Gastrocnemius medialis (tissue), 4 donors: Measurements from ENCODE around the gene HYAL2. TPM values are rescaled to one million over a fixed set of nuclear protein-coding genes. Genes with fewer than 3 reads are reported as not detected.
A peak's percentile ranks its signal among the peaks of the same experiment; 100 is the strongest.

Experiments
- ATAC-seq, 2 donors: fragments of 150-250 bp; one replicate each; pipeline ENCODE4 v1.9.1; 2016
- DNase-seq, 2 donors: peaks; one replicate each; pipeline ENCODE4 v3.0.0-alpha.2; 2019
- H3K27ac ChIP-seq, 4 donors: fragments of 200-600 bp; sonication (generic); 1 replicate in 1 of 4; 2 replicates in 3 of 4; pipeline ENCODE4 v1.5.1; 2016 to 2018; ENCODE audit warnings: mild to moderate bottlenecking in 2 of 4, moderate library complexity in 1 of 4
- H3K27me3 ChIP-seq, 3 donors: fragments of 200-600 bp; sonication (generic) in 2 of 3; 1 replicate in 1 of 3; 2 replicates in 2 of 3; pipeline versions ENCODE4 v1.5.1 to v1.6.0; 2016 to 2019; ENCODE audit warnings: mild to moderate bottlenecking in 1 of 3, moderate library complexity in 1 of 3
- H3K36me3 ChIP-seq, 2 donors: fragments of 200-600 bp; sonication (generic) in 1 of 2; one replicate each; pipeline ENCODE4 v1.5.1; 2017 to 2018
- H3K4me1 ChIP-seq, 2 donors: fragments of 200-600 bp; sonication (generic) in 1 of 2; one replicate each; pipeline ENCODE4 v1.5.1; 2016 to 2017; ENCODE audit warnings: mild to moderate bottlenecking in 2 of 2
- H3K4me3 ChIP-seq, 4 donors: fragments of 200-600 bp; sonication (generic) in 3 of 4; 1 replicate in 1 of 4; 2 replicates in 3 of 4; pipeline ENCODE4 v1.5.1; 2016 to 2019; ENCODE audit warnings: mild to moderate bottlenecking in 2 of 4
- H3K9me3 ChIP-seq, 3 donors: fragments of 200-600 bp; sonication (generic) in 2 of 3; 1 replicate in 1 of 3; 2 replicates in 2 of 3; pipeline ENCODE4 v1.5.1; 2016 to 2019
- POLR2A ChIP-seq, 2 donors: fragments of 450-650 bp; IDR thresholded peaks; one replicate each; pipeline ENCODE4 v1.6.1; 2017; ENCODE audit warnings: antibody characterized with exemption in 2 of 2, mild to moderate bottlenecking in 2 of 2, moderate library complexity in 2 of 2
- in situ Hi-C, 4 donors: fragments of 200-750 bp; cut with MboI; loops; one replicate each; pipeline versions ENCODE4 v1.15.0 to v1.8.0; 2017; ENCODE audit warnings: low sequenced_read_pairs in 4 of 4
- intact Hi-C: fragments of 100-400 bp; cut with DNase I; formaldehyde crosslinking; loops from one replicate; pipeline ENCODE4 v1.15.1; 2023; ENCODE audit warnings: low total_unique reads
- total RNA-seq, 4 donors: library from RNA; depleted of rRNA; stranded (reverse); fragments of >200 nt; gene quantifications; one replicate each; pipeline versions ENCODE4 v1.1.0 to v1.2.3, GENCODE V29; 2016
- TF ChIP-seq, protein P1 (sequence below), 5 experiments: fragments of 450-650 bp in 3 of 5; fragments of 200-600 bp in 2 of 5; sonication (generic) in 2 of 5; IDR thresholded peaks in 4 of 5; conservative IDR thresholded peaks in 1 of 5; 1 replicate in 4 of 5; 2 replicates in 1 of 5; pipeline ENCODE4 v1.5.1; 2016 to 2019; ENCODE audit warnings: antibody characterized with exemption in 5 of 5, mild to moderate bottlenecking in 3 of 5, moderate library complexity in 3 of 5

Gene HYAL2
- total RNA-seq, 4 donors from 2014 or later = 47.0 to 69.8 (median 65.4) TPM

- H3K27ac ChIP-seq = peak overlapping the region; percentile 93 to 96 (median 95)
- DNase-seq (peak; percentile 82 to 88), ATAC-seq (peak; percentile 88)
- peak overlapping the region; percentile 72 to 85 (median 79) for H3K4me3 ChIP-seq
- H3K9me3 ChIP-seq = no peaks in the 10 kb centered on the region
- in situ Hi-C loops (no loop called here), intact Hi-C loops (loop anchor here (1.0 to 2.0 kb wide), 2 partner anchors 16 to 21 kb away; no protein-coding TSS in a partner anchor)
- H3K36me3 ChIP-seq = peaks cover 0 to 32% of the 10 kb centered on the region in 2 donors
- TF ChIP-seq, protein P1, sequence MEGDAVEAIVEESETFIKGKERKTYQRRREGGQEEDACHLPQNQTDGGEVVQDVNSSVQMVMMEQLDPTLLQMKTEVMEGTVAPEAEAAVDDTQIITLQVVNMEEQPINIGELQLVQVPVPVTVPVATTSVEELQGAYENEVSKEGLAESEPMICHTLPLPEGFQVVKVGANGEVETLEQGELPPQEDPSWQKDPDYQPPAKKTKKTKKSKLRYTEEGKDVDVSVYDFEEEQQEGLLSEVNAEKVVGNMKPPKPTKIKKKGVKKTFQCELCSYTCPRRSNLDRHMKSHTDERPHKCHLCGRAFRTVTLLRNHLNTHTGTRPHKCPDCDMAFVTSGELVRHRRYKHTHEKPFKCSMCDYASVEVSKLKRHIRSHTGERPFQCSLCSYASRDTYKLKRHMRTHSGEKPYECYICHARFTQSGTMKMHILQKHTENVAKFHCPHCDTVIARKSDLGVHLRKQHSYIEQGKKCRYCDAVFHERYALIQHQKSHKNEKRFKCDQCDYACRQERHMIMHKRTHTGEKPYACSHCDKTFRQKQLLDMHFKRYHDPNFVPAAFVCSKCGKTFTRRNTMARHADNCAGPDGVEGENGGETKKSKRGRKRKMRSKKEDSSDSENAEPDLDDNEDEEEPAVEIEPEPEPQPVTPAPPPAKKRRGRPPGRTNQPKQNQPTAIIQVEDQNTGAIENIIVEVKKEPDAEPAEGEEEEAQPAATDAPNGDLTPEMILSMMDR (IDR thresholded peaks at IDR 0.05 in 4 of 5, conservative IDR thresholded peaks at IDR 0.05 in 1 of 5) = peak; percentile 44 to 71 (median 59)
- TF ChIP-seq POLR2A (IDR thresholded peaks at IDR 0.05) = peak in 1 of 2 donors; percentile 75
- H3K4me1 ChIP-seq = peaks cover 54 to 56% of the 10 kb centered on the region in 2 donors
- H3K27me3 ChIP-seq = no peaks in the 10 kb centered on the region
Measured at GRCh38 chr3:50321336-50322114, 1.0 kb downstream of the HYAL2 start.

DNA sequence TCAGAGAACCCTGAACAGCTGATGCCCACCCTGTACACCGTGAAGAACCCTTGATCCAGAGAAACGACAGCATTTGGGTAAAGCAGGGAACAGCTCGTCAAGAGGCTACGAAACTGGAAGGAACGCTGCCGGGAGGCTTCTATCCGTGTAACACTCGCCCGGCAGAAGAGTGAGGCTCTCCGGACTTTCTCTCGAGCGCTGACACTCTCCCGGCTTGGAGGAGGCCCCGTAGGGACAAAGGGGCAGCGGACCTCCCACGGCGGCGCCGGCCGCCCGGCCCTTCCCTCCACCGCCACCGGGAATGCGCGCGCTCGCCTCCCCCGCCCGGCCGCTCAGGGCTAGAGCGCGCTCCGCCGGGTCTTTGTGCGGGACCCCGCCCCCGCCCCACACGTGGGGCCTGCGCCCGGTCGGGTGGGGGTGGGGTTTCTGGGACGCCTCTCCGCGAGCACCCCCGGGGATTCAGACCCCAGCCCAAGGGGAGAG lies 1.7 kb downstream of the HYAL2 start:
- H3K27ac ChIP-seq = peak overlapping the region; percentile 93 to 96 (median 95)
- peak overlapping the region; percentile 72 to 85 (median 79) for H3K4me3 ChIP-seq
- intact Hi-C loops (loop anchor here (1.0 to 2.0 kb wide), 2 partner anchors 16 to 20 kb away; no protein-coding TSS in a partner anchor), in situ Hi-C loops (no loop called here)
- DNase-seq (peak; percentile 66 to 71), ATAC-seq (peak; percentile 69 to 76)
- no peaks in the 10 kb centered on the region for H3K27me3 ChIP-seq
- H3K9me3 ChIP-seq = no peaks in the 10 kb centered on the region
- H3K36me3 ChIP-seq = peaks cover 0 to 29% of the 10 kb centered on the region in 2 donors
- peaks cover 53 to 55% of the 10 kb centered on the region in 2 donors for H3K4me1 ChIP-seq
- TF ChIP-seq, protein P1 (IDR thresholded peaks at IDR 0.05 in 4 of 5, conservative IDR thresholded peaks at IDR 0.05 in 1 of 5) = no peak
- TF ChIP-seq POLR2A (IDR thresholded peaks at IDR 0.05) = peak in 1 of 2 donors; percentile 75

GRCh38 chr3:50319894-50320625 lies 2.5 kb downstream of the HYAL2 start:
- in situ Hi-C loops = no loop called here

GRCh38 chr3:50319181-50319893 lies 3.2 kb downstream of the HYAL2 start:
- intact Hi-C loops = no loop called here
- peak overlapping the region; percentile 26 to 85 (median 76) for H3K4me3 ChIP-seq
- H3K27me3 ChIP-seq = no peaks in the 10 kb centered on the region
- no peaks in the 10 kb centered on the region for H3K9me3 ChIP-seq
- DNase-seq (no peak), ATAC-seq (no peak)
- peaks cover 0 to 23% of the 10 kb centered on the region in 2 donors for H3K36me3 ChIP-seq
- peak overlapping the region; percentile 45 to 96 (median 94) for H3K27ac ChIP-seq
- peaks cover 54 to 58% of the 10 kb centered on the region in 2 donors for H3K4me1 ChIP-seq
- in situ Hi-C loops = no loop called here
- TF ChIP-seq, protein P1 (IDR thresholded peaks at IDR 0.05 in 4 of 5, conservative IDR thresholded peaks at IDR 0.05 in 1 of 5) = no peak
- no peak for TF ChIP-seq POLR2A (IDR thresholded peaks at IDR 0.05)

More at GRCh38 chr3:50319894-50320625, 2.5 kb downstream of the HYAL2 start:
- Histone ChIP-seq H3K4me3 (peak overlapping the region; percentile 72 to 85 (median 79)), H3K27me3 (no peaks in the 10 kb centered on the region), H3K9me3 (no peaks in the 10 kb centered on the region), H3K36me3 (peaks cover 0 to 23% of the 10 kb centered on the region in 2 donors), H3K4me1 (peaks cover 53 to 56% of the 10 kb centered on the region in 2 donors), H3K27ac (peak overlapping the region; percentile 93 to 96 (median 95))
- intact Hi-C loops = loop anchor here (2.0 kb wide), 1 partner anchor 19 kb away; no protein-coding TSS in a partner anchor
- ATAC-seq (no peak), DNase-seq (no peak)
- TF ChIP-seq POLR2A (IDR thresholded peaks at IDR 0.05) = no peak
- TF ChIP-seq, protein P1 (IDR thresholded peaks at IDR 0.05 in 4 of 5, conservative IDR thresholded peaks at IDR 0.05 in 1 of 5) = no peak
